HG02759 (cell line): ENCODE results near the gene VAMP2.

Experiments used
- ATAC-seq: cut with Tn5 transposase; IDR thresholded peaks from one replicate; pipeline ENCODE4 v1.9.1; 2021; ENCODE audit warnings: mild to moderate bottlenecking, moderate library complexity; ENCODE audit not compliant: unreplicated experiment

Gene VAMP2

GRCh38 chr17:8155996-8156245 is 6.8 kb downstream of the VAMP2 start:
- no peak for ATAC-seq

DNA sequence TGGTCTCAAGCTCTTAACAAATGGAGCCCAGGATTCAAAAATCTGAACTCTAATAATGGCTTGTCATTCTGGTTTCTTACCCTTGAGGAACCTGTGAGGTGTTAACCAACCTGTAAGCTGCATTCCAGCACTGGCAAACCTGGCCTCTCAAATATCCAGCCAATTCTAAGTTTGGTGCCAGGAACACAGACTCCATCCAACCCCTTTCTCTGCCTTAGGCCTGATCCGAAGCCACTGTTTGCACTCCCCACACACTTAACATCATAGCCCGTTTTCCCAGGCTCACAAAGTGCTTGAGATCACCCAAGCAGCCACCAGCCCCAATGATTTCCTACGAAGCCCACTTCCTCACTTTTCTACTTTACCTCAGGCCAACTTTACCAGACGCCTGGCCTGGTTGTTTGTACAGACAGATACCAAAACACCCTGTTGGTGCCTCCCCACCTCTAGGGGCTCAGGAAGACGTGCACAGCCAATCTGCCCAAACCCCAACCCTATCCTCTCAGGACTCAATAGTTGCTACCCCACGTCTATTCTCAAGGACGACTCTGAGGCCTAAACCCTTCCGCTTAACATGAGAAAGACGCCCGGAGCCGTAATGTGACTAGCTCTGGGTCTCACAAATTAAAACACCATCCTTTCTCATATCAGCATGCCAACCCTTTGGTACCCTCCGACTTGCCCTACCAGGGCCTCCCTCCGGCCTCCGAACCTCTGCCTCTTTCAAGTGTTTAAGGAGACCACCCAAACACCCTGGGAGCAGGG is 7.3 kb downstream of the VAMP2 start:
- ATAC-seq, result no peak

DNA sequence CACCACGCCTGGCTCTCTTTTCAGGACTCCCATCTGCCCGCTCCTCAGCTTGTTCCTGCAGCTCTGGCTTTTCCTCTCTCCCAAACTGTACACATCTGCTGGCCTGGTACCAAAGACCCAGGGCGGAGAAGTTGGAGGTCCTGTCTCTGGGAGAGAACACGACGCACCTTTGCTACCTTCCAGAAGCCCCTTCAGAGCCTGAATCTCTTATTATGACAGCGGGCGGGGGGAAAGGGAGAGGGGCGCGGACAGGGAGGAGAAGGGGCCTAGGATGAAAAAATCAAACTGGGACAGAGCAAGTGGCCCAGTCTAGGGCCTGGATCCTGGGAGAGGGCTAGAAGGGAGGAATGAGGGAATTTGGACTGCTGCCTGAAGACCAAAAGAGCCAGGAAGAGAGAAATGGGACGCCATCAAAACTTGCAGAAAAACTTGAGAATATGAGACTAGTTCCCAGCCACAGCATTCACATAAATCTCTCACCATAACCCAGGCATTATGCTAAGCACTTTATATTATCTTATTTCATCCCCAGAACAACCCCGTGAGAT is 8.1 kb downstream of the VAMP2 start:
- ATAC-seq, result no peak

DNA sequence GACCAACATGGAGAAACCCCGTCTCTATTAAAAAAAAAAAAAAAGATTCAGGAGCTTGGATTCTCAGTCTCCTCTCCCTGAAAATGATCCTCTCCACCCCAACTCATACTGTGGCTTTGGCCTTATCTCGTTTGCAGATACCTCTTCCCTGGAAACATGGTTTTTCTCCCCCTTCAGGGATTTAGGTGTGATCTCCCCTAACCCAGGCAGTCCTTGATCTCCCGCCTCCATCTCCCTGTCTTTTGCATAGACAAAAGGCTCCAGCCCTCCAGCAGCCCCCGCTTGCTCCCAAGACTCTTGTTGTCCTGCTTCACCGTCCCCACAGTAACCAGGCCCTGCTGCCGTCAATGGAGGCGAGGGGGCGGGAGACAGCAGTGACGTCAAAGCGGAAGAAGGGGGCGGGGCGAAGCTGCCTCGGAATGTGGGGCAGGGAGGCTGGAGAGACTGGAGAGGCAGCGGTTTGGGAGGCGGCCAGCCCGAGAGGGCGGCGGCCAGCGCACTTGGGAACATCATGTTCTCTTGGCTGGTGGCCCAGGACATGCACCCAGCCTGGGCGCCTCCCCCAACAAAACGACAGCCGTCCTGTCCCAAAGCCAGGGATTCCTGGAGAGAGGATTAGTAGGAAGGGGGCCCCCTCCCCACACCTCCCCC is 8.7 kb downstream of the VAMP2 start:
- ATAC-seq, result no peak

DNA sequence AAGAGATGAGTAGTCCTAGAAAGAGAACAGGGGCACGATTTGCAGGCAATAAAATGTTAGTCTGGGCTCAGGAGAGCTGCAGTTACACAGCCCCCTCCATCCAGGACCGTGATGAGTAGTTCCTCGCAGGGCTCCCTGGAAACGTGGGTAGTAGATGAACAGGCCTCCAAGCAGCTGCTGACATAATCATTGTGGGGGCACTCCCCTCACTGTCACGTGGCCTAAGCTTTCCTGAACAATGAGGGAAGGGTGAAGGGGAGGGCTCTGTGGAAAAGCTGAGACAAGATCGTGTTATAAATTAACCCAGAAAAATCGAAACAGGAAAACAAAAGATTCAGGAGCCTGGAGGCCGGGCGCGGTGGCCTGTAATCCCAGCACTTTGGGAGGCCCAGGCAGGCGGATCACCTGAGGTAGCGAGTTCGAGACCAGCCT is 9.2 kb downstream of the VAMP2 start:
- no peak for ATAC-seq

DNA sequence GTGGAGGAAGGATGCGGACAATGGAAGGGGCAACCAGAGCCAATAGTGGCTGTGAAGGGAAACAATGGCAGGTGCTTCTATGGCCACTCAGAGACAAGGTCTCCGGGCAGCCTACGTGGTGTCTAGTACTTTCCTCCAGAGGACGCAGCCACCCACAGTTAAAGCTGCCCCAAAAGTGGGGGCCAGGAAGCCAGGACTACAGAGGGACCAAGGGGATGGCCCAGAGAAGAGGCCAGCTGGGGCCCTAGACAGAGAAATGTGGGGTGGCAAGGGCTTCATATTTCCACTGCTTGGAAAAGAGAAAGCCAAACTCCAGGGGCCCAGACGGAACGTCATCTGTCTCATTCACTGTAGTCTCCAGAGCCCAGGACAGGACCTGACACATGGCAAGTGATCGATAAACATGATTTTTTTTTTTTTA is 9.7 kb downstream of the VAMP2 start:
- no peak for ATAC-seq

DNA sequence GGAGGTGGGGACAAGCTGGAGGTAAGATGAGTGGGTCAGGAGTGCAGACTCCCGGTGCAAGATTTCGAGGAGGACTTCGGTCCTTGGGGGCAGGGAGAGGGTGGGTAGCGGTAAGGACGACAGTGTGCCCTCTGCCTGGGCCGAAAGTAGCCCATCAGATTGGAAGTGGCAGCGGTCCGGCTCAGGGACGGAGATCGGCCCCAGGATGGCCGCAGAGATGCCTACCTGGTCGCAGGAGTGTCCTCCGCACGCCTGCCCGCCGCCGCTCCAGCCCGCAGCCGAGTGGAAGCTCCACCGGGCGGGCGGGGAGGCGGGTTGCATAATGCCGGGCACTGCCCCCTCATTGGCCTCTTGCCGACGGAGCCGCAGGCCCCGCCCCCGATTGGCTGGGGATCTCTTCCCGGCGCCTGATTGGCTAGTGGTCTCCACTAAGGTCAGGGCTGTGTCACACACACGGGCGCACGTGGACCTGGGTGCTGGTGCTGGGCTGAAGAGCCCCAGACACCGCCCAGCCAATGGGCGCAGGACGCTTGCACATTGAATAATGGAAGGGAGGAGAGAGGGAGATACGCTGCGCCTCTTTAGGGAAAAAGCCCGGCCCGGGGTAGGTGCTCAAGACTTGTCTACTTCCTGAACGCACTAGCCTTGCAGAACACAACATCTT is 10.5 kb downstream of the VAMP2 start, which contains the start of gene PER1:
TSS of gene PER1 (minus strand) at position 293 of the 664 bp plus-strand sequence. CDS start 1,698 bp downstream, outside the sequence.
- ATAC-seq, result peak; percentile 21

- no peak for ATAC-seq
These were observed 11.1 kb downstream of the VAMP2 start for GRCh38 chr17:8151641-8152111.

- peak; percentile 70 for ATAC-seq
These were observed 11.6 kb downstream of the VAMP2 start for GRCh38 chr17:8151120-8151640.

- ATAC-seq, result no peak
These were observed 12.3 kb downstream of the VAMP2 start for GRCh38 chr17:8150194-8151119.

- no peak for ATAC-seq
These were observed 13.1 kb downstream of the VAMP2 start for GRCh38 chr17:8149419-8150193.

- no peak for ATAC-seq
These were observed 14.2 kb downstream of the VAMP2 start for GRCh38 chr17:8148560-8148959.

GRCh38 chr17:8147805-8148404 is 14.8 kb downstream of the VAMP2 start:
- ATAC-seq, result no peak

GRCh38 chr17:8147141-8147804 is 15.5 kb downstream of the VAMP2 start:
- ATAC-seq, result no peak

GRCh38 chr17:8146381-8147140 is 16.2 kb downstream of the VAMP2 start:
- no peak for ATAC-seq

DNA sequence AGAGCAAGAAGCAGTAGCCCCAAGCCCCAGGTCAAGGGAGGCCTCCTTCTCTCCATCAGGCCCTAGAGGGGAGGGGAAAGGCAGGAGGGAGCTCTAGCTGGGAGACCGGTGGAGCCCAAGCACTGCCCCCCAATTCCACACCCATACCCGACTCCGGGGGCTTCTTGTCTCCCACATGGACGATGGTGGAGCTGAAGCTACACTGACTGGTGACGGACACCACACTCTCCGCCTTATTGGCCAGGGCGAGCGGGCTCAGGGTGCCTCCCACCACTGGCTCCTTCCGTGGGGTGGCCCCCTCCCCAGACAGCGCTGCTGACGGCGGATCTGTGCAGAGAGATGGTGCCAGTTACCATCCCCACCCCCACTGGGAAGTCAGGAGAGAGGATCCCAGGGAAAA is 16.9 kb downstream of the VAMP2 start:
- ATAC-seq, result no peak

GRCh38 chr17:8144401-8145231 is 18.1 kb downstream of the VAMP2 start:
- ATAC-seq, result no peak
